Right ventricle myocardium superior (tissue), 1 donor: ENCODE measurements around the gene TDRD12. TPM values are rescaled to one million over a fixed set of nuclear protein-coding genes. Genes with fewer than 3 reads are reported as not detected.

Experiments used
- ATAC-seq: fragments of 200-7000 bp; cut with Tn5 transposase; one replicate; pipeline ENCODE4 v1.9.1; 2020; ENCODE audit warnings: mild to moderate bottlenecking; ENCODE audit not compliant: poor library complexity
- DNase-seq: peaks from one replicate; pipeline ENCODE4 v3.0.0-alpha.2; 2020
- intact Hi-C: fragments of 100-400 bp; cut with DNase I; formaldehyde crosslinking; loops from one replicate; pipeline ENCODE4 v1.11.2; 2022
- long read RNA-seq: library from polyadenylated mRNA; unstranded; transcript quantifications from one replicate; pipeline ENCODE4 v2.0.0, GENCODE V29; 2021
- total RNA-seq: library from RNA; stranded (reverse); fragmentation: NEBNext Ultra II Directional; extraction: Animal tissue kit (Norgen Biotek cat#: 25700); gene quantifications from one replicate; pipeline ENCODE4 v1.2.1, GENCODE V29; 2021
- donor health status: DM: no; HTN: yes; CAD: no; lungs with severe emphysema.

Gene TDRD12, protein sequence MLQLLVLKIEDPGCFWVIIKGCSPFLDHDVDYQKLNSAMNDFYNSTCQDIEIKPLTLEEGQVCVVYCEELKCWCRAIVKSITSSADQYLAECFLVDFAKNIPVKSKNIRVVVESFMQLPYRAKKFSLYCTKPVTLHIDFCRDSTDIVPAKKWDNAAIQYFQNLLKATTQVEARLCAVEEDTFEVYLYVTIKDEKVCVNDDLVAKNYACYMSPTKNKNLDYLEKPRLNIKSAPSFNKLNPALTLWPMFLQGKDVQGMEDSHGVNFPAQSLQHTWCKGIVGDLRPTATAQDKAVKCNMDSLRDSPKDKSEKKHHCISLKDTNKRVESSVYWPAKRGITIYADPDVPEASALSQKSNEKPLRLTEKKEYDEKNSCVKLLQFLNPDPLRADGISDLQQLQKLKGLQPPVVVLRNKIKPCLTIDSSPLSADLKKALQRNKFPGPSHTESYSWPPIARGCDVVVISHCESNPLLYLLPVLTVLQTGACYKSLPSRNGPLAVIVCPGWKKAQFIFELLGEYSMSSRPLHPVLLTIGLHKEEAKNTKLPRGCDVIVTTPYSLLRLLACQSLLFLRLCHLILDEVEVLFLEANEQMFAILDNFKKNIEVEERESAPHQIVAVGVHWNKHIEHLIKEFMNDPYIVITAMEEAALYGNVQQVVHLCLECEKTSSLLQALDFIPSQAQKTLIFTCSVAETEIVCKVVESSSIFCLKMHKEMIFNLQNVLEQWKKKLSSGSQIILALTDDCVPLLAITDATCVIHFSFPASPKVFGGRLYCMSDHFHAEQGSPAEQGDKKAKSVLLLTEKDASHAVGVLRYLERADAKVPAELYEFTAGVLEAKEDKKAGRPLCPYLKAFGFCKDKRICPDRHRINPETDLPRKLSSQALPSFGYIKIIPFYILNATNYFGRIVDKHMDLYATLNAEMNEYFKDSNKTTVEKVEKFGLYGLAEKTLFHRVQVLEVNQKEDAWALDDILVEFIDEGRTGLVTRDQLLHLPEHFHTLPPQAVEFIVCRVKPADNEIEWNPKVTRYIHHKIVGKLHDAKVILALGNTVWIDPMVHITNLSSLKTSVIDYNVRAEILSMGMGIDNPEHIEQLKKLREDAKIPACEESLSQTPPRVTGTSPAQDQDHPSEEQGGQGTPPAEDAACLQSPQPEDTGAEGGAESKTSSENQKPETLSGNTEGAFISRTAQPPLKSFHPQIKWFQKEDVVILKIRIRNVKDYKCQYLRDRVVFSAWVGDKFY (N-terminal part only)
- not detected for total RNA-seq
- long read RNA-seq = 0 reads

DNA sequence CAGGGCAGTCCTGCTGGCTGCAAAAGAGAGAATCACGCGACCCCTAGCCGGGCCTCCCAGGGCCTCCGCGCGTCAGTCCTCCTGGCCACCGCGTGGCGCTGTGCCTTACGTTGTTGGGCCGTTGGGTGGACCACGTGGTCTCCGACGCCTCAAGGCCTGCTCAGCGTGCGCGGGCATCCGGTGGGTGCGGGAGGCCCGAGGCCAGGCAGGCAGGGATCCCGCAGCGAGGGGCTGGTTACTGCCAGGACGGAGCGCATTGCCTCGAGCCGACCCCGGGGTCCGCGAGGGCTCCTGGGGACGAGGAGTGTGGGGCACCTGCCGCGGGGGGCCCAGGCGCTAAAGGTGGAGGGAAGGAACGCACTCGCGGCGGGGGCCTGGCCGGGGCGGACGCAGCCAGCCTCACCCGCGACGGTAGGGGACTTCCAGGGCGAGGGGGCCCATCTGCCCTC lies at the start of gene TDRD12:
TSS of gene TDRD12 (plus strand) at position 157 of the 449 bp plus-strand sequence. CDS start 306 bp downstream, outside the sequence.
- DNase-seq (no peak), ATAC-seq (no peak)
- intact Hi-C loops = no loop called here

DNA sequence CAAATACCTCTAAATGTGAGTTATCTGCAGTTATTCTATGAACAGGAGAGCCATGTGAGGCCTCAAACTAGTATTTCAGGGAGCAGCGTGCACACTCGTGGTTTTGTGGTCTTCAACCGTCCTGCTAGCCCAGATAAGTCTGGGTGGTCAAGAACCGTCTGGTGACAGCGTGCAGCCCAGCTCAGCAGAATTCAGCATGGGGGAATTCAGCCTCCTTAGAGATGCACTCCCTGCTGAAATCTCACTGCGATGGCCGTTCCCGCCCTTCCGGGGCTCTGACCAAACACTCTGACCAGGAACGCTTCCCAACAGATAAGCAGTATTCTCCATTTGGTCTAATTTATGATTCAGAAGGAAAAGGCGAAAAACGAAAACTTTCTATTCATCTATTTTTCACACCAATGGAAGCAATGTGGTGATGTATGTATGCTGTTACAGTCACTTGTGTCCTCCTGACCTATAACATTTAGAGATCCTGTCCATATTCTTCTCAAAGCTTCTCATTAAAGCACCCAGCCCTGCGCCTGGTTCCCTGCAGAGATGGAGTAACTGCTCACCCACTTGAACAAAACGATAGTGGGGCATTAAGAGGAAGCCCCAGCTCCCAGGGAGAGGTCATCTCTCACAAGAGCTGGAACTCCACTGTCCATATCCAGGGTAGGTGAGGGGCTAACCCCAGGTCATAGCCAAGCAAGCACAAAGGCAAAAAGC lies 47.5 kb upstream of the TDRD12 start:
- ATAC-seq = no peak
- intact Hi-C loops = loop anchor here (10.0 kb wide), 1 partner anchor 87 kb away; the partner anchor contains the start of gene PDCD5
- no peak for DNase-seq

DNA sequence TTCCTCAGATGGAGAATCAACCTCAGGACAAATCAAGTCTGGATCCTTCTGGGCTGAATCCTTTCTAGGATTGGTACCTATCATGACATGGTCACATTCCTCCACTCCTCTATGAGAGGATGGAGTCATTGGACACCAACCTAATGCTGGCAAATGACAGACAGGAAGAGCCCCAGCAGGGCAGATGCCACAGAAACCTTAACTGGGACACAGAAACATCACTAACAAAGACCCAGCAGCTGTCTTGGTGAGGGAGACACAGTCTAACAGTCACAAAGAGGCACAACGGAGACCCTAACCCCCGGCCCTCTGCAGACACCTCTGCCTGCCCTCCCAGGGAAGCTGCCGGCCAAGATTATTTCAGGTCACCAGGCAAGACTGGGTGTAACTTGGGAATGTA lies 46.7 kb upstream of the TDRD12 start:
- DNase-seq = no peak
- intact Hi-C loops = loop anchor here (10.0 kb wide), 1 partner anchor 88 kb away; the partner anchor contains the start of gene PDCD5
- no peak for ATAC-seq

DNA sequence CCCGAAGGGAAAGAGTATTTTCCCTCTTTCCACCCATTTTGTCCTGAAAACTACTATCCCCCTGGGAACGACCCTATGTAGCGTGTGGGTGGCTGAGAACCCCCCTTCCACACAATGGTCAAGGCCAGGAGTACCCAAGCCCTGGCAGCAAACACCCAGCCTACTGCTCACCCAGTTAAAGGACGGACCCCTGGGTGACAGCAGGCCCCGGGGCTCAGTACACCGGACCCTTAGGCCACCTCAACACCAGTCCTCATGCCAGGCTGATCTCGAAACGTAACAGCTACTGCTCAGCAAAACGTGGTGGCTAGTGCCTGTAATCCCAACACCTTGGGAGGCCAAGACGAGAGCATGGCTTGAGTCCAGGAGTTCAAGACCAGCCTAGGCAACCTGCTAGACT lies 46.0 kb upstream of the TDRD12 start:
- no peak for ATAC-seq
- DNase-seq = no peak
- intact Hi-C loops = loop anchor here (10.0 kb wide), 1 partner anchor 89 kb away; the partner anchor contains the start of gene PDCD5

DNA sequence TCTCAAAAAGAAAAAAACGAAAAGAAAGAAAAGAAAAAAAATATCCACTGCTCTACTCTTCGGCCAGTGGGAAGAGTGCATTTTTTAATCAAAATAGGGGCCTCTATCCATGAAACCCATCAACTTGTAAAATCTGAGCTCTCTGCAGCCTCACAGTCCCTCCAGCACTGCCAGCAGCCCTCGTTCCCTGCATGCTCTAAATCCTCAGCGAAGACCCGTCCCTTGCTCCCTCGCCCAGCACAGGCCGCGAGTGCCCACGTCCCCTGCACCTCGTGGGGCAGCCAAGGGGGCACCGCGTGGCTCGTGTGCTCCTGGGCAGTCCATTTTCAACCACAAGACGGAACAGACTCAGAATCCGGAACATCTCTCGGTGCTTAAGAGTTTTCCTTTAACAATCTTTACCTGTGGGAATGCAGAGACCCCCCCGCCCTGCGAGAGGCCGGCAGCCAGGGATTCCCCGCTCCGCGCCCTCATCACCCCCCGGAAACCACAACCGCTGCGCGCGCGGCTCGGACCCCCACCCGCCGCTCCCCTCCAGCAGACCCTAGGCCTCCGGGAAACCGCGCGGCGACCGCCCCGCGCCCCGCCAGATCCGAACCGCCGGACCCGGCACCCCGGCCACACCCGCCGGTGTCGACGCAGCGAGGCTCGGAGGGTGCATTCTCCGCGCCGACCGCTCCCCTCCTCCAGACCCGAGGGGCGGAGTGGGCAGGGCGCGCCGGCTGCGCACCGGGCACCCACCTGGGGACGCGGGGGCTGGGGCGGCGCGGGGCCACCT lies 45.2 kb upstream of the TDRD12 start:
- intact Hi-C loops = loop anchor here (10.0 kb wide), 1 partner anchor 90 kb away; the partner anchor contains the start of gene PDCD5
- no peak for ATAC-seq
- no peak for DNase-seq

DNA sequence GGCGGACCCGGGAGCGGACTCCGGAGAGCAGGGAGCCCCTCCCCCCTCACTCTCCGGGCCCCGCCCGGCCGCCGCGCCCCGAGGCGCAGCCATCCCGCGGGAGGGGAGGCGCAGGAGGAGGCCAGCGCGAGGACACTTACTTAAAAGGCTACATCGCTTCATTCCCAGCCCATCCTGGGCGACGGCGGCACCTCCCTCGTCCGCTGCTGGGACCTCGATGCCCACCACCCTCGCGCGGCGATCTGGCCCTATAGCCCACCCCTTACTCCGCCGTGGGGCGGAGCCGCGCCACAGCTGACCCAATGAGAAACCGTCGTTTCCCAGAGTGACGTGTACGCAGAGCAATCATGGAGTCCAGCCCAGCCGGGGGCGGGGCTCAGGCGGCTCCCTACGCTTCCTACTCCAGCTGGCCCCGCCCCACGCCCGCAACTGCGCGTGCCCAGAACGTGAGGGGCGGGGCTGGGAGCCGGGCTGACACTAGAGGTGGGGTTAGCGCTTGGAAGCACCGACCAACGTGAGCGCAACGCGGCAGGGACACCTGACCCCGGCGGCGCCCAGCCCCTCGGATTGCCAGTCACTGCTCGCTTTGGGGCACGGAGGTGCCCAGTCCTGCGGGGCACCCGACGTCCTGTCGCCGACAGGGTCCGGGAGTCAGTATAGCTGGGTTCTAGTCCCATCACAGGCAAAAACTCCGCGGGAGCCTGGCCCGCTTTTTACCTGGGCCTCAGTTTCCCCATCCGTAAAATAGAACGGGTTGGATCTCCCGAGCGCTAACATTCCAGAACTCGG lies 44.4 kb upstream of the TDRD12 start, which contains the start of gene ANKRD27:
TSS of gene ANKRD27 (minus strand) at position 250 of the 789 bp plus-strand sequence. CDS start 16,165 bp downstream, outside the sequence.
- intact Hi-C loops = loop anchor here (10.0 kb wide), 1 partner anchor 90 kb away; the partner anchor contains the start of gene PDCD5
- peak; percentile 99 for DNase-seq
- peak; percentile 94 for ATAC-seq

DNA sequence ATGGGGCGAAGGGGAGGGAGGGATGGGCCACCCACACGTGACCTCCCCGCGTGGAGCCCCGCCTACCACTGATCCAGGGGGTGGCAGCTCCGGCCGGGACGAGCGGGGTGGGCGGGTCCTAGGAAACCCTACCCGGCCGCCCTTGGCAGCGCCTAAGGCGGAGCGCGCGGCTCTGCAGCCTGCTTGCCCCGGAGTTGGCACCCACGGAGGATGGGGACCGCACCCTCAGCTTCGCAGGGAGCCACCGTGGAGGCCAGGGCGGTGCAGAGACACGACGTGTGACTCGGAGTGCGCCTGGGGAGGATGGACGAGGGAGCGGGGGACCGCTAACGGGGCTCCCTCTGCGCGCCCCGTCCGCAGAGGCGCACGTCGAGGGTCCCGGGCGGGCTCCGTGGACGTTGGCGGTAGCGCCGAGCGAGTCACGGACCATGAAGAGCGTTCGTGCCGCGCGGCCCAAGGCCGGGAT lies 43.8 kb upstream of the TDRD12 start, which contains the start of gene RGS9BP:
TSS of gene RGS9BP (plus strand) at position 129 of the 466 bp plus-strand sequence. CDS start 416 bp downstream, outside the sequence.
- DNase-seq (peak; percentile 94), ATAC-seq (peak; percentile 85)
- intact Hi-C loops = loop anchor here (10.0 kb wide), 1 partner anchor 91 kb away; the partner anchor contains the start of gene PDCD5

DNA sequence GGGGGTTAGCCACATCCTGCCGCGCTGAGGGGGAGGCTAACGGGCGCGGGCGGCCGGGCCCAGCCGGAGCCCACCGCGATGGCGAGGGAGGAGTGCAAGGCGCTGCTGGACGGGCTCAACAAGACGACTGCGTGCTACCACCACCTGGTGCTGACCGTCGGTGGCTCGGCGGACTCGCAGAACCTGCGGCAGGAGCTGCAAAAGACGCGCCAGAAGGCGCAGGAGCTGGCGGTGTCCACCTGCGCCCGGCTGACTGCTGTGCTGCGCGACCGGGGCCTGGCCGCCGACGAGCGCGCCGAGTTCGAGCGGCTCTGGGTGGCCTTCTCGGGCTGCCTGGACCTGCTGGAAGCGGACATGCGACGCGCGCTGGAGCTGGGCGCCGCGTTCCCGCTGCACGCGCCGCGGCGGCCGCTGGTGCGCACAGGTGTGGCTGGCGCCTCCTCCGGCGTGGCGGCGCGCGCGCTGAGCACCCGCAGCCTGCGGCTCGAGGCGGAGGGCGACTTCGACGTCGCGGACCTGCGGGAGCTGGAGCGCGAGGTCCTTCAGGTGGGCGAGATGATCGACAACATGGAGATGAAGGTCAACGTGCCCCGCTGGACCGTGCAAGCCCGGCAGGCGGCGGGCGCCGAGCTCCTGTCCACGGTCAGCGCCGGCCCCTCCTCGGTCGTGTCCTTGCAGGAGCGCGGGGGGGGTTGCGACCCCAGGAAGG lies 43.2 kb upstream of the TDRD12 start:
- peak; percentile 50 for DNase-seq
- intact Hi-C loops = loop anchor here (10.0 kb wide), 1 partner anchor 92 kb away; the partner anchor contains the start of gene PDCD5

DNA sequence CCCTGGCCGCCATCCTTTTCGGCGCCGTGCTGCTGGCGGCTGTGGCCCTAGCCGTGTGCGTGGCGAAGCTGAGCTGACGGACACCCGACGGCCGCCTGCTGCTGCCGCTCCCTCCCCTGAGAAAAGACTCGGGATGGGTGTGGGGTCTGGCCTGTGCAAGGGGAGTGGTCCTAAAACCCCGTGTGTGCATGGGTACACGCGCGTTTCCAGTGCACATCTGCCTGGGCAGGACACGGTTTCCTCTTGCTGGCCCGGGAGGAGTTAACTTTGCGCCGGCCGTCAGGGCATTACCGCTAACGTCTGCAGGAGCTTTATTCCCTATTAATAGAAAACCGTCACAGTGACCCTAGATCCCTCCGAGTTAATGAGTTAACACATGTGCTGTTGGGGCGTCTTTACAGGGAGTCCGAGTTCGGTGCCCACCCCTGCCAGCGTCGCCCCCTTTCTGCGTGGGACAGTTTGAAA lies 42.6 kb upstream of the TDRD12 start:
- DNase-seq (no peak), ATAC-seq (no peak)
- intact Hi-C loops = loop anchor here (10.0 kb wide), 1 partner anchor 92 kb away; the partner anchor contains the start of gene PDCD5

More for the DNA sequence above, 43.2 kb upstream of the TDRD12 start:
- ATAC-seq = peak; percentile 18

DNA sequence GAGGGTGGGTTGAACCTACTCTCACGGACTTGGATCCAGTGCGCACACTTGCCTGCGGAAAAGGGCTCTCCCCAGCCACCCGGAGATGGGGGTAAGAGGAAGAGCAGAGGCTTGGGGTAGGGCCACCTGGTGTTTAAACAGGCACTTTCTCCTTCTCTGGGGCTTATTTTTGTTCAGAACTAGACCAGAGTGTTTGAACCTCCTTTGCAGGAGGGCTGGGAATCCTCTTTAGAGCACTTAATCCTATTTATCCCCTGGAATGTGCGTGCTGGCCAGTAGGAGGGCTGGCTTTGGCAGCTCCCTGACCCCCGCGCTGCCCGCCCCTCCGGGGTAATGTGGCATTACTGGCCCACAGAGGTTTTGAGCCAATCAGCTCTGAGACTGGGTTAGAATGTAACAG lies 41.9 kb upstream of the TDRD12 start:
- no peak for ATAC-seq
- no peak for DNase-seq
- intact Hi-C loops = loop anchor here (10.0 kb wide), 1 partner anchor 93 kb away; the partner anchor contains the start of gene PDCD5

DNA sequence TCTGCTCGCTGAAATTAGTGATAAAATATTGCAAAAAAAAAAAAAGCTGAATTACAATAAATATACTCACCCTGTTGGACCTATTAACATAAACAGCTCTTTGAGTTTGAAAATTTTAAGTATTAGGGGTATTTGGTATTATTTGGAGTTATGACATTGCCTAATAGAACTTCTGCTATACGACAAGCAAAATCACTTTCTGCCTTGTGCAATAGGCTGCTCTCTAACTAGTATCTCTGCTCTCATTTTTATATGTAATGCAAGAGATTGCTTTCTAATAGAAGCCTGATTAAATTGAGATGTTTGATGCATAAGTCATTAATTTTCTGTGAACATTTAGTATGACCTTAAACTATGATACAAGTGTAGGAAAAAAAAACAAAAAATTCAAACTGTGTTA lies 38.6 kb upstream of the TDRD12 start:
- ATAC-seq = no peak
- no peak for DNase-seq
- intact Hi-C loops = no loop called here

DNA sequence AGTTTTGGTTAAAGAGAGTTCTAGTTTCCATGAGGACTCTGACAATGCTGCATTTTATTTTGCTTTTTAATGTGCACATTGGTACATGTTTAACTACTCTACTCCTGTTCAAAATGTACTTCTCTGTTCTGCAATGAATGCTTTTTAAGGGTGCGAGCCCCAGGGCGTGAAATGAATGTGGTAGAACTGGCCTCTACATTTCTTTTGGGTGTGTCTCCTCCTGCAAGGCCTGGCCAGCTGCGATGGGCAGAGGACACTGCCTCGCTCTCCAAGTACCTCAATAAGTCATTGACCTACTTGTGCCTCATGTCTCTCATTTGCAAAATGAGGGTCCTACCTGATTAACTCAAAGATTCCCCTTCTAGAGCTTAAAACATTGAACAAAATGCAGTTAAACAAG lies 37.2 kb upstream of the TDRD12 start:
- ATAC-seq (no peak), DNase-seq (no peak)
- intact Hi-C loops = no loop called here

DNA sequence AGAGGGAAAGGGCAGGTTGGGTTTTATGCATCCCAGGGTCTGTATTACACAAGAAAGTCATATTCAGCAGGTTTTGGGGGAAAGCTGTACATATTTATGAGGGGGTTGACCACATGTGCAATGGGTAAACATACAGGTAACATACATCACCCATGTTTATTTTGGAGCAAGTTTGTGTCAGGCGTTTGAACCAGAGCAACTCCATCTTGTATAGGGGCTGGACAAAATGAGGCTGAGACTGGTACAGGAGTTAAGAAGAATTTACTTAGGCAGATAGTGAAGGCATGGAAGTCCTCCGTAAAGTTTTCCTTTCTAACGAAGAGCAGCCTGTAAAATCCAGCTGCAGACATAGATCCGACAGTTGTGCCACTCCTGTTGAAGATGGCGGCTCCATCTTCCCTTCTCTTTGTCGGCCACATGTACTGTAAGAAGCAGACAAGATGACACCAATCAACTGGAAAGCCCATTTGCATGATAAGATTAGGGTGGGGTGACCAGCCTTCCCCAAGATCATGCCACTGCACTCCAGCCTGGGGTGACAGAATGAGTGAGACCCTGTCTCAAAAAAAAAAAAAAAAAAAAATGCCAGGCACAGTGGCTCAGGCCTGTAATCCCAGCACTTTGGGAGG lies 32.6 kb upstream of the TDRD12 start:
- DNase-seq (no peak), ATAC-seq (no peak)
- intact Hi-C loops = no loop called here

DNA sequence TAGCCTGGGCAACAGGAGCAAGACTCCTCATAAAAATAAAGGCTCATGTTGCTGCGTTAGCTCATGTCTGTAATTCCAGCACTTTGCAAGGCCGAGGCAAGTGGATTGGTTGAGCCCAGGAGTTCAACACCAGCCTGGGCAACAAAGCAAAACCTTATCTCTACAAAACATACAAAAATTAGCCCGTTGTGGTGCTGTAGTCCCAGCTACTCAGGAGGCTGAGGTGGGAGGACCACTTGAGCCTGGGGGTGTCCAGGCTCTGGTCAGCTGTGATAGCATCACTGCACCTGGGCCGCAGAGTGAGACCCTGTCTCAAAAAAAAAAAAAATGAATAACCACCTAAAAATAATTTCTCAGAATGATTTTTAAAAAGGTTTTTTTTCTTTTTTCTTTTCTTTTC lies 31.9 kb upstream of the TDRD12 start:
- ATAC-seq (no peak), DNase-seq (no peak)
- intact Hi-C loops = no loop called here

DNA sequence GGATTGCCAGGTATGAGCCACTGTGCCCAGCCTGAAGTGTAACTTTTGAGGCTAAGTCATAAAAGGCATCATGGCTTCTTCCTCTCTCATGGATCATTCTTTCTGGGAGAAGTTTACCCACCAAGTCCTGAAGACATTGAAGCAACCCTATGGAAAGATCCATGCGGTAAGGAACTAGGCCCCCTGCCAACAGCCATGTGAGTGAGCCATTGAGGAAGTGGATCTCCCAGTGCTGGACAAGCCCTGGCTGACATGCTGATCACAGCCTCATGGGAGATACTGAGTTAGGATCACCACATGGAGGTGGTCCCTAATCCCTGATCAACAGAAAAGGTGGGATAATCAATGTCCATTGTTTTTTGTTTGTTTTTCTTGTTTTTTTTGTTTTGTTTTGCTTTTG lies 31.3 kb upstream of the TDRD12 start:
- intact Hi-C loops = no loop called here
- ATAC-seq = no peak
- DNase-seq = peak; percentile 48
